Trophoblast cell (in vitro differentiated cells and primary cell): Measurements from ENCODE around the gene SCAP.
"Not testable (repeated sequence)": the region's sequence is repeated elsewhere in the genome, so short reads cannot be mapped to it uniquely, and the experiment has no call there.

Experiments
- DNase-seq, 2 donors: peaks; one replicate each; pipeline ENCODE4 v3.0.0-alpha.2; 2016
- H2AFZ ChIP-seq: 2 replicates; pipeline ENCODE4 v1.6.1; 2013; ENCODE audit warnings: low read length, moderate library complexity, mild to moderate bottlenecking; ENCODE audit not compliant: insufficient read depth, poor library complexity
- H2AK5ac ChIP-seq: 2 replicates; pipeline ENCODE4 v1.6.1; 2013; ENCODE audit warnings: mild to moderate bottlenecking, low read length
- H2BK120ac ChIP-seq: 2 replicates; pipeline ENCODE4 v1.6.1; 2013; ENCODE audit warnings: low read length, mild to moderate bottlenecking, moderate library complexity; ENCODE audit not compliant: insufficient read depth, poor library complexity
- H2BK12ac ChIP-seq: 2 replicates; pipeline ENCODE4 v1.6.1; 2013; ENCODE audit warnings: mild to moderate bottlenecking, low read length, moderate library complexity
- H2BK5ac ChIP-seq: 2 replicates; pipeline ENCODE4 v1.6.1; 2013; ENCODE audit warnings: low read length, low read depth, moderate library complexity, mild to moderate bottlenecking; ENCODE audit not compliant: poor library complexity
- H3K14ac ChIP-seq: 2 replicates; pipeline ENCODE4 v1.6.1; 2013; ENCODE audit warnings: mild to moderate bottlenecking, low read length
- H3K18ac ChIP-seq: 2 replicates; pipeline ENCODE4 v1.6.1; 2013; ENCODE audit warnings: mild to moderate bottlenecking, low read length
- H3K23ac ChIP-seq: 2 replicates; pipeline ENCODE4 v1.6.1; 2013; ENCODE audit warnings: low read length
- H3K27ac ChIP-seq: 2 replicates; pipeline ENCODE4 v1.5.1; 2013; ENCODE audit warnings: low read depth, mild to moderate bottlenecking, inconsistent platforms, low read length, moderate library complexity
- H3K27me3 ChIP-seq: 2 replicates; pipeline ENCODE4 v1.6.1; 2013; ENCODE audit warnings: inconsistent platforms, mild to moderate bottlenecking, low read length, moderate library complexity; ENCODE audit not compliant: insufficient read depth
- H3K36me3 ChIP-seq, 2 experiments: 1 replicate in 1 of 2; 2 replicates in 1 of 2; pipeline ENCODE4 v1.6.1; 2013; ENCODE audit warnings: low read length in 2 of 2, mild to moderate bottlenecking in 2 of 2, moderate library complexity in 1 of 2; ENCODE audit not compliant: insufficient read depth in 2 of 2, control insufficient read depth in 1 of 2
- H3K4ac ChIP-seq: 2 replicates; pipeline ENCODE4 v1.6.1; 2013; ENCODE audit warnings: low read depth, mild to moderate bottlenecking, low read length, moderate library complexity
- H3K4me1 ChIP-seq, 2 experiments: 1 replicate in 1 of 2; 2 replicates in 1 of 2; pipeline ENCODE4 v1.6.1; 2013; ENCODE audit warnings: low read length in 2 of 2, mild to moderate bottlenecking in 2 of 2, moderate library complexity in 1 of 2; ENCODE audit not compliant: insufficient read depth in 2 of 2, control insufficient read depth in 1 of 2
- H3K4me2 ChIP-seq: 2 replicates; pipeline ENCODE4 v1.6.1; 2013; ENCODE audit warnings: inconsistent platforms, mild to moderate bottlenecking, low read length, moderate library complexity
- H3K4me3 ChIP-seq: 2 replicates; pipeline ENCODE4 v1.5.1; 2013; ENCODE audit warnings: mild to moderate bottlenecking, low read depth, low read length, inconsistent platforms
- H3K79me1 ChIP-seq: one replicate; pipeline ENCODE4 v1.6.1; 2013; ENCODE audit warnings: low read length
- H3K79me2 ChIP-seq: 2 replicates; pipeline ENCODE4 v1.6.1; 2013; ENCODE audit warnings: low read length, mild to moderate bottlenecking; ENCODE audit not compliant: control insufficient read depth, insufficient read depth, poor library complexity
- H3K9ac ChIP-seq: 2 replicates; pipeline ENCODE4 v1.6.1; 2013; ENCODE audit warnings: mild to moderate bottlenecking, low read length
- H3K9me3 ChIP-seq: 2 replicates; pipeline ENCODE4 v1.6.1; 2013; ENCODE audit warnings: low read depth, mild to moderate bottlenecking, control low read depth, inconsistent platforms, low read length; ENCODE audit not compliant: insufficient read depth
- H4K12ac ChIP-seq: 2 replicates; pipeline ENCODE4 v1.6.1; 2013; ENCODE audit warnings: low read depth, mild to moderate bottlenecking, low read length, moderate library complexity
- H4K8ac ChIP-seq: 2 replicates; pipeline ENCODE4 v1.6.1; 2013; ENCODE audit warnings: low read depth, mild to moderate bottlenecking, low read length, moderate library complexity
- H4K91ac ChIP-seq: one replicate; pipeline ENCODE4 v1.6.1; 2013; ENCODE audit warnings: low read depth, mild to moderate bottlenecking, low read length, moderate library complexity
- WGBS: extraction: QIAGEN DNeasy Blood & Tissue Kit; methylation state at CpG from one replicate; pipeline ENCODE4 v1.1.7; 2013; ENCODE audit warnings: missing lambda C conversion rate; ENCODE audit not compliant: insufficient read length, insufficient coverage; ENCODE audit errors: extremely low coverage; 5-methylcytosine and 5-hydroxymethylcytosine counted together

The SCAP gene

DNA sequence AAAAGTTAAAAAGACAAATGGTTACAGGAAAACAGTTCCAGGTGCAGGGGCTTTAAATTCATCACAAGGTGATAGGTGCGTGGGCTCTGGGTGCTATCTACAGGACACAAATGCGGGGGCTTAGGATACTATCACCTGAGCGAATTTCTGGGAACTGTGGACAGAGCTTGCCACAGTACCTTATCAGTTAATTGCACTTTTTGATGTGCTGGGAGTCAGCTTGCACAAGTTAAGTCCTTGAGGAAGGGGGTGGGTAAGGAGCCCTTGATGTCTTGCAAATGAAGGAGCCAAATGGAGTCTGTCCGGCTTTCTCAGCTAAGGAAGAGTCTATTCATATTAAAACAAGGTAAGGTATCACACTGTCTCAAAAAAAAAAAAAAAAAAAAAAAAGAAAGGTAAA, 6.0 kb upstream of the SCAP start:
- not testable (repeated sequence) for H3K27me3 ChIP-seq, H2BK12ac ChIP-seq, H3K23ac ChIP-seq, H3K27ac ChIP-seq, H2BK120ac ChIP-seq, H2AK5ac ChIP-seq, H3K18ac ChIP-seq, H3K79me1 ChIP-seq, H3K9me3 ChIP-seq, H3K4me1 ChIP-seq, H3K36me3 ChIP-seq, H3K79me2 ChIP-seq, H3K4me2 ChIP-seq, H3K4me3 ChIP-seq, H4K91ac ChIP-seq, H3K4ac ChIP-seq, H2AFZ ChIP-seq, DNase-seq, H4K12ac ChIP-seq, H2BK5ac ChIP-seq, H3K9ac ChIP-seq, H4K8ac ChIP-seq, H3K14ac ChIP-seq
- WGBS, result no CpG with 5 or more reads among the region's 4 CpGs

DNA sequence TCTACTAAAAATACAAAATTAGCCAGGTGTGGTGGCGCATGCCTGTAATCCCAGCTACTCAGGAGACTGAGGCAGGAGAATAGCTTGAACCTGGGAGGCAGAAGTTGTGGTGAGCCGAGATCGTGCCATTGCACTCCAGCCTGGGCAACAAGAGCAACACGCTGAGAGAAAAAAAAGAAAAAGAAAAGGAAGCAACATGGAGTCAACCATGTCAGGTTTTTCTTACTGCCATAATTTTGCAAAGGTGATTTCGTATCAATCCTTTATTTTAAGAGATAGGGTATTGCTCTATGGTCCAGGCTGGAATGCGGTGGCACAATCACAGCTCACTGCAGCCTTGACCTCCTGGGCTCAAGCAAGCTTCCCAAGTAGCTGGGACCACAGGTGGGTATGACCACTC, 4.5 kb upstream of the SCAP start:
- not testable (repeated sequence) for H4K12ac ChIP-seq, H2BK12ac ChIP-seq, H4K8ac ChIP-seq, H3K4me1 ChIP-seq, H3K79me1 ChIP-seq, H3K4ac ChIP-seq, H2BK120ac ChIP-seq, H2AFZ ChIP-seq, DNase-seq, H3K9ac ChIP-seq, H3K9me3 ChIP-seq, H3K14ac ChIP-seq, H3K4me3 ChIP-seq, H3K36me3 ChIP-seq, H3K4me2 ChIP-seq, H2BK5ac ChIP-seq, H3K27ac ChIP-seq, H4K91ac ChIP-seq, H2AK5ac ChIP-seq, H3K18ac ChIP-seq, H3K27me3 ChIP-seq, H3K23ac ChIP-seq, H3K79me2 ChIP-seq
- WGBS, result no CpG with 5 or more reads among the region's 6 CpGs

DNA sequence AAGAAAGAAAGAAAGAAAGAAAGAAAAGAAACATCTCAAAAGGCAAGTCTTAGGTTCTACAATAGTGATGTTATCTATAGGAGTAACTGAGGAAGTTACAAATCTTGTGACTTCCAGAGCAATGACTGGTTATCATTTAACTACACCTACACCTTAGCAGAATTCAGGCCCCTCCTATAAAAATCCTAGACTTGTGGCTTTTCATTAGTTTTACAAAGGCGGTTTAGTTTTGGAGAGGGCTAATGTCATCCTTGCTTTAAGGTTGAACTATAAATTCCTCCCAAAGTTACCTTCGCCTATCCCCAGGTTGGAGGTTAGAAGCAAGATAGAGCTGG, 4.1 kb upstream of the SCAP start:
- H3K9ac ChIP-seq, result no peak overlapping the region
- no peak overlapping the region for H3K18ac ChIP-seq
- no peak overlapping the region for H2BK5ac ChIP-seq
- no peak overlapping the region for H3K4me2 ChIP-seq
- no peaks in the 10 kb centered on the region for H3K9me3 ChIP-seq
- H4K12ac ChIP-seq, result no peak overlapping the region
- no peak overlapping the region for H2BK120ac ChIP-seq
- H3K4me3 ChIP-seq, result no peak overlapping the region
- WGBS, result no CpG with 5 or more reads among the region's 2 CpGs
- DNase-seq, result no peak
- H3K4ac ChIP-seq, result no peak overlapping the region
- H2AK5ac ChIP-seq, result no peak overlapping the region
- H3K79me2 ChIP-seq, result peaks cover 3% of the 10 kb centered on the region
- no peak overlapping the region for H4K91ac ChIP-seq
- H4K8ac ChIP-seq, result no peak overlapping the region
- H3K79me1 ChIP-seq, result peaks cover 4% of the 10 kb centered on the region
- H3K27me3 ChIP-seq, result no peaks in the 10 kb centered on the region
- no peak overlapping the region for H3K23ac ChIP-seq
- H3K14ac ChIP-seq, result no peak overlapping the region
- H2AFZ ChIP-seq, result no peak overlapping the region
- peaks cover 0 to 2% of the 10 kb centered on the region in 2 experiments for H3K4me1 ChIP-seq
- H3K27ac ChIP-seq, result no peak overlapping the region
- no peak overlapping the region for H2BK12ac ChIP-seq
- H3K36me3 ChIP-seq, result no peaks in the 10 kb centered on the region

DNA sequence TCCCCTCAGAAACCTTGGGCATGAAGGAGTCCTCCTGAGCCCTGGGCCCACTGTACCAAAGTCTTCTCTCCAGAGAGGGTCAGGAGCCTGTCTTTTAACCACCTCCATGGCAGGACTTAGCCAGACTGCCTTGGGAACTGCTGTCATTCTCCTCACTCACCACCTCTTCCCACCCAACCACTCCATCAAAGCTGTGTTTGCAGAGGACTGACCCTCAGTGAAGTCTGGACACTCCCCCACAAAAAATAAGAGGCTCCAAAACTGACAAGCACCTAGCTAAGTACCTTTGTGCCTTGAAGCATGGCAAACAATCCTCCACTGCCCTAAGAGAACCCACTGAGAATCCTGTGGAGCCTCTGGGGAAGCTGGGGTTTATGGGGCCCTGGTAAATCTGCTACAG, 2.3 kb upstream of the SCAP start:
- no peak overlapping the region for H4K12ac ChIP-seq
- no peak overlapping the region for H3K23ac ChIP-seq
- H3K27me3 ChIP-seq, result no peaks in the 10 kb centered on the region
- H3K4me2 ChIP-seq, result no peak overlapping the region
- no peak overlapping the region for H3K14ac ChIP-seq
- H3K9me3 ChIP-seq, result no peaks in the 10 kb centered on the region
- H3K36me3 ChIP-seq, result no peaks in the 10 kb centered on the region
- no peak overlapping the region for H3K18ac ChIP-seq
- H3K9ac ChIP-seq, result no peak overlapping the region
- no peak overlapping the region for H3K27ac ChIP-seq
- H2BK5ac ChIP-seq, result no peak overlapping the region
- no peak overlapping the region for H2BK12ac ChIP-seq
- no peak overlapping the region for H4K91ac ChIP-seq
- H3K79me2 ChIP-seq, result peaks cover 3% of the 10 kb centered on the region
- H3K4me3 ChIP-seq, result no peak overlapping the region
- peaks cover 4% of the 10 kb centered on the region for H3K79me1 ChIP-seq
- DNase-seq, result no peak
- no peak overlapping the region for H4K8ac ChIP-seq
- H3K4me1 ChIP-seq, result peaks cover 0 to 5% of the 10 kb centered on the region in 2 experiments
- H3K4ac ChIP-seq, result no peak overlapping the region
- H2BK120ac ChIP-seq, result no peak overlapping the region
- H2AK5ac ChIP-seq, result no peak overlapping the region
- no peak overlapping the region for H2AFZ ChIP-seq
